T-helper 2 cell treated with Interferon-gamma antibody and Interleukin-4, amounts not matched to agents 100 ng/mL and 5 ng/mL, for 36 hours (primary cell): Measurements from ENCODE around the gene KAT6B. TPM values are rescaled to one million over a fixed set of nuclear protein-coding genes. Genes with fewer than 3 reads are reported as not detected.
"Not testable (repeated sequence)": the region's sequence is repeated elsewhere in the genome, so short reads cannot be mapped to it uniquely, and the experiment has no call there.

Experiments
- intact Hi-C: fragments of 100-400 bp; cut with micrococcal nuclease; formaldehyde crosslinking; loops from one replicate; pipeline ENCODE4 v1.15.1; 2023
- total RNA-seq: library from RNA; stranded (reverse); gene quantifications from 2 replicates; pipeline ENCODE4 v1.2.3, GENCODE V29; 2022

KAT6B gene
- 29.7 and 29.9 TPM in 2 replicates for total RNA-seq

- intact Hi-C loops, result loop anchor here (1.0 to 10.0 kb wide), 12 partner anchors 72 to 829 kb away; partner anchors contain the start of genes ADK, SAMD8 and VCL
Measured at GRCh38 chr10:74826142-74827044, at the start of gene KAT6B. TSS of gene KAT6B (plus strand) at chr10:74826600. CDS start at chr10:74842858, 16,258 bp downstream.

- intact Hi-C loops, result no loop called here
Measured at GRCh38 chr10:74778436-74779094, 47.8 kb upstream of the KAT6B start.

- intact Hi-C loops, result not testable (repeated sequence)
Measured at GRCh38 chr10:74781870-74782269, 44.5 kb upstream of the KAT6B start.

GRCh38 chr10:74784462-74784861 is 41.9 kb upstream of the KAT6B start:
- intact Hi-C loops, result no loop called here

- intact Hi-C loops, result no loop called here
Measured at GRCh38 chr10:74786126-74786525, 40.3 kb upstream of the KAT6B start.

- intact Hi-C loops, result no loop called here
Measured at GRCh38 chr10:74787457-74787856, 38.9 kb upstream of the KAT6B start.

- intact Hi-C loops, result not testable (repeated sequence)
Measured at GRCh38 chr10:74791979-74792378, 34.4 kb upstream of the KAT6B start.

- intact Hi-C loops, result no loop called here
Measured at GRCh38 chr10:74792726-74793125, 33.7 kb upstream of the KAT6B start.

- intact Hi-C loops, result not testable (repeated sequence)
Measured at GRCh38 chr10:74793240-74793639, 33.2 kb upstream of the KAT6B start.

GRCh38 chr10:74794531-74794930 is 31.9 kb upstream of the KAT6B start:
- intact Hi-C loops, result no loop called here

- intact Hi-C loops, result no loop called here
Measured at GRCh38 chr10:74797550-74797949, 28.9 kb upstream of the KAT6B start.

- intact Hi-C loops, result no loop called here
Measured at GRCh38 chr10:74799721-74800221, 26.6 kb upstream of the KAT6B start.

GRCh38 chr10:74801447-74801846 is 25.0 kb upstream of the KAT6B start:
- intact Hi-C loops, result no loop called here

- intact Hi-C loops, result no loop called here
Measured at GRCh38 chr10:74808501-74808900, 17.9 kb upstream of the KAT6B start.

GRCh38 chr10:74810087-74810486 is 16.3 kb upstream of the KAT6B start:
- intact Hi-C loops, result no loop called here

- intact Hi-C loops, result no loop called here
Measured at GRCh38 chr10:74813381-74814259, 12.8 kb upstream of the KAT6B start.

- intact Hi-C loops, result no loop called here
Measured at GRCh38 chr10:74814797-74815196, 11.6 kb upstream of the KAT6B start.

GRCh38 chr10:74816824-74817498 is 9.4 kb upstream of the KAT6B start:
- intact Hi-C loops, result no loop called here

- intact Hi-C loops, result loop anchor here (10.0 kb wide), 1 partner anchor 557 kb away; no protein-coding TSS in a partner anchor
Measured at GRCh38 chr10:74821501-74821900, 4.9 kb upstream of the KAT6B start.

- intact Hi-C loops, result loop anchor here (10.0 kb wide), 1 partner anchor 557 kb away; no protein-coding TSS in a partner anchor
Measured at GRCh38 chr10:74822101-74822500, 4.3 kb upstream of the KAT6B start.
